ENCODE measurements around the gene MVB12B.

GRCh38 chr9:126298063-126298801 is 28.4 kb upstream of the MVB12B start:
- TF ChIP-seq POLR2AphosphoS5 (IDR thresholded peaks at IDR 0.05; ENCODE audit: low read depth, low read length) (no peak), MAX (IDR thresholded peaks at IDR 0.05) (no peak), CTCF (IDR thresholded peaks at IDR 0.05 in 2 of 3, conservative IDR thresholded peaks at IDR 0.05 in 1 of 3; ENCODE audit: borderline replicate concordance in 1 of 3, insufficient read depth in 1 of 3, low read depth in 2 of 3, low read length in 2 of 3) (no peak), EZH2 (IDR thresholded peaks at IDR 0.05) (no peak), EZH2phosphoT487 (IDR thresholded peaks at IDR 0.05; ENCODE audit: borderline replicate concordance) (no peak), FOSL1 (IDR thresholded peaks at IDR 0.05; ENCODE audit: low read depth) (no peak), EGR1 (IDR thresholded peaks at IDR 0.05; ENCODE audit: low read depth) (no peak), POLR2A (IDR thresholded peaks at IDR 0.05; ENCODE audit: borderline replicate concordance, extremely low read depth, insufficient read depth, insufficient read length) (no peak), SP1 (IDR thresholded peaks at IDR 0.05; ENCODE audit: low read depth) (no peak), RAD21 (IDR thresholded peaks at IDR 0.05; ENCODE audit: low read depth) (no peak)

Data from HCT116 (cell line).